HG03565 (cell line): ENCODE results near the gene GPR146.
"Not testable (repeated sequence)": the region's sequence is repeated elsewhere in the genome, so short reads cannot be mapped to it uniquely, and the experiment has no call there.

ENCODE experiments used
- ATAC-seq: cut with Tn5 transposase; IDR thresholded peaks from one replicate; pipeline ENCODE4 v1.9.1; 2021; ENCODE audit warnings: mild to moderate bottlenecking, moderate library complexity; ENCODE audit not compliant: unreplicated experiment

Gene GPR146

GRCh38 chr7:1024876-1025742 lies 19.2 kb upstream of the GPR146 start:
- no peak for ATAC-seq

GRCh38 chr7:1025743-1026581 lies 18.4 kb upstream of the GPR146 start:
- ATAC-seq, result no peak

GRCh38 chr7:1026721-1027161 lies 17.6 kb upstream of the GPR146 start:
- no peak for ATAC-seq

- ATAC-seq, result no peak
Observed at GRCh38 chr7:1027242-1028043, 16.9 kb upstream of the GPR146 start.

- ATAC-seq, result peak; percentile 41
Observed at GRCh38 chr7:1028044-1028770, 16.1 kb upstream of the GPR146 start.

GRCh38 chr7:1028775-1029636 lies 15.3 kb upstream of the GPR146 start:
- no peak for ATAC-seq

GRCh38 chr7:1029637-1030443 lies 14.5 kb upstream of the GPR146 start:
- no peak for ATAC-seq

- ATAC-seq, result no peak
Observed at GRCh38 chr7:1030444-1031070, 13.8 kb upstream of the GPR146 start.

GRCh38 chr7:1031716-1032455 lies 12.5 kb upstream of the GPR146 start:
- ATAC-seq, result no peak

- no peak for ATAC-seq
Observed at GRCh38 chr7:1032536-1033181, 11.7 kb upstream of the GPR146 start.

- ATAC-seq, result no peak
Observed at GRCh38 chr7:1033546-1034145, 10.7 kb upstream of the GPR146 start.

GRCh38 chr7:1034769-1035168 lies 9.6 kb upstream of the GPR146 start:
- ATAC-seq, result not testable (repeated sequence)

- ATAC-seq, result not testable (repeated sequence)
Observed at GRCh38 chr7:1036164-1036928, 8.0 kb upstream of the GPR146 start.

GRCh38 chr7:1040233-1040632 lies 4.1 kb upstream of the GPR146 start:
- not testable (repeated sequence) for ATAC-seq

- no peak for ATAC-seq
Observed at GRCh38 chr7:1040790-1041189, 3.6 kb upstream of the GPR146 start.
